Erythroblast (primary cell): ENCODE data around the gene UNC5A.

Source experiments
- DNase-seq, 2 experiments: peaks; one replicate each; lab custom pipeline; 2025; lab: John Stamatoyannopoulos, UW
- GATA1 ChIP-seq: IDR thresholded peaks from 2 replicates; pipeline ENCODE4 v1.6.1; 2011; ENCODE audit warnings: low read depth, mild to moderate bottlenecking, control low read depth, low read length, moderate library complexity
- POLR2A ChIP-seq: IDR thresholded peaks from 2 replicates; pipeline ENCODE4 v1.6.1; 2011; ENCODE audit warnings: mild to moderate bottlenecking, low read length

Gene UNC5A

GRCh38 chr5:176802116-176802784 is 8.1 kb upstream of the UNC5A start:
- TF ChIP-seq GATA1 = no peak
- DNase-seq = no peak

- no peak for DNase-seq
- TF ChIP-seq POLR2A (no peak), GATA1 (no peak)
Measured at GRCh38 chr5:176803068-176803942, 7.1 kb upstream of the UNC5A start.

GRCh38 chr5:176803943-176804498 is 6.3 kb upstream of the UNC5A start:
- no peak for TF ChIP-seq POLR2A
- TF ChIP-seq GATA1 = no peak
- peak; percentile 23 to 36 for DNase-seq

GRCh38 chr5:176806137-176806536 is 4.2 kb upstream of the UNC5A start:
- no peak for DNase-seq
- TF ChIP-seq GATA1 = no peak
- TF ChIP-seq POLR2A = no peak

- no peak for TF ChIP-seq GATA1
- TF ChIP-seq POLR2A = no peak
- no peak for DNase-seq
Measured at GRCh38 chr5:176809544-176810080, 747 bp upstream of the UNC5A start.

DNA sequence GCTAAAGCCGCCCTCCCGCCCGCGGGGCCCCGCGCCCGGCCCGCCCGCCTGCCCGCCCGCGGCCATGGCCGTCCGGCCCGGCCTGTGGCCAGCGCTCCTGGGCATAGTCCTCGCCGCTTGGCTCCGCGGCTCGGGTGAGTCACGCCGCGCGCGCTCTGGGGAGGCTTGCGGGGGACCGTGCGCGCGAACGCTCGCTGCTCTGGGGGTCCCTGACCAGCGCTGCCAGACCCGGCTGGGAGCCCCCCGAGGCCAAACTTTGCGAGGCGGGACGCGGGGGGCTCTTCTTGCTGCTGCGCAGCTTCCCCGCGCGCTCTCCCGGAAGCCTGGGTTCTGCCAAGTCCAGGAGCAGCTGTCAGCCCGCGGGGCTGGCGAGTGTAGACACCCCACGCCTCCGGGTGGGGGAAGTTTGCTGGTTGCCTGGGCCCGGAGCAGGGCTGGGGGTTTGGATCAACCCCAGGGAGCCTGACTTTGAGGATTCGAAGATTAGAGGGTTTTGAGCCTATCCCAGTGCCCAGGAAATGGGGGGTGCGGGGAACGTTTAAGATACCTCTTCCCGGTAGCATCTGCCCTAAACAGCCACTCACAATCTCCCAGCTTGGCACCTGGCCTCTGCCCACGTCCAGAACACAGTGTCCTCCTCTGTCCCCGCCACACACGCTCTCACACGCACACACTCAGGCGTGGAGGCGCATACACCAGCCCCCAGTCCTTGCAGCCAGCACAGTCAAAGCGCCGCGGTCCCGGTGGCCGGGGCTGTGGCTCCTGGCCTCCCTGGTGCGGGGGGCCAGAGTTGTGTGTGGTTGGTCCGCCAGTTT is 535 bp downstream of the UNC5A start:
- DNase-seq = no peak
- TF ChIP-seq POLR2A = no peak
- TF ChIP-seq GATA1 = no peak

- TF ChIP-seq GATA1 = no peak
- no peak for TF ChIP-seq POLR2A
- peak; percentile 25 to 35 for DNase-seq
Measured at GRCh38 chr5:176812269-176813259, 2.2 kb downstream of the UNC5A start.

DNA sequence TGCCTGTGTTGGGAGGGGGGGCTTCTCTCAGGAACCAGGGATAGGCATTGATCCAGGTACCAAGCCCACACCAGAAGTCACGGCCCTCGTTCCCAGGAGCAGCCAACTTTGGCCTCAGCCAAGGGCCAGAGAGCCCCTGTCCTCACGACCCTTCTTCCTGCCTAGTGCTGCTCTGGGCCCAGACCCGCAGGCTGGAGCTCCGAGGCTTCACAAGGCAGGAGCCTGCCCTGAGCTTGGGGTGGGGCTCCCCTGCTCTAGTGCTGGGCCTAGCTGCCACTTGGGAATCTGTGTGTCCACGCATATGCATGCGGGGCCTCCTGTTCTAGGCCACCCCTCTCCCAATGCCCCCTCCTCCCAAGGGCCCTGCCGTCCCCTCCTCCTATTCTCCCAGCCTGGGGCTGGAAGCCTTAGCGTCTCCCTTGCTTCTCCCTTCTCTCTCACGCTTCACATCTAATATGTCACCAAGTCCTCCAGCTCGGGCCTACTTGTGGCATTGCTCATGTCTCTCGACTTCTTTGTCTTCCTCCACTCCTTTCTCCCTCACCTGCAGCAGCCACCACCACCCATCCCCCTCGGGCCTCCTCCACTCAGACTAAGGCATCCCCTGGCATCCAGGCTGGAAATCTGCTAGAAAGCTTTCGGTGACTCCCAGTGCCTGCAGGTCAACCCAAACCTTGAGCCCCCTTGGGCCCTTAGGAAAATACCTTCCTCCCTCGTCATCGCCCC is 3.4 kb downstream of the UNC5A start:
- TF ChIP-seq GATA1 = no peak
- TF ChIP-seq POLR2A = no peak
- DNase-seq = no peak

GRCh38 chr5:176814313-176814685 is 3.9 kb downstream of the UNC5A start:
- TF ChIP-seq GATA1 = no peak
- no peak for TF ChIP-seq POLR2A
- no peak for DNase-seq

DNA sequence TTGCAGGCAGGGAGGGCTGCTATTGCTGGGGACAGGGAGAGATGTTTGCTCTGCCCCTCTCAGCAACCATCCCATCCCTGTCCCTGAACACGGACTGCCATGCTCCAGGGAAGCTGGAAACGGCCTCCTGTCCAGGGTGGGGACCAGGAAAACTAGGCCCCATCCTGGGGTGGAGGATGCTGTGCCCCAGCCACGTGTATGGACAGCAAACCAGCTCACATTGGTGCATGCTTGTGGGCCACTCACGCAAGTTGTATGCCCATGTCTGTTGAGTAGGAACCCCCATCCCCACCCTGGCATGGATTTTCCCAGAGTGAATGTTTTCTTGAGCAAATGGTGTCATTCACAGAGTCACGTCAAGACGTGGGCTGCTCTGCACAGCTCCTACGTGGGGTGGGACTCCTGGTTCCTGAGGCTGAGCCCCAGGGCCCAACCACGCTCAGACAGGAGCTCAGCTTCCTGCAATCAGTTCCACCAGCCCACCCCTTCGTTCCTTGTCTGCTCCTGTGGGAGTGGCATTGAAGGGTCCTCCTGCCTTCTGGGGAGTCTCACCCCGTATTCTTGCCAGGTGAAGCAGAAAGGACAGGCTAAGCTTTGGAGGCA is 4.6 kb downstream of the UNC5A start:
- TF ChIP-seq POLR2A = no peak
- TF ChIP-seq GATA1 = no peak
- DNase-seq = no peak

GRCh38 chr5:176816043-176816745 is 5.8 kb downstream of the UNC5A start:
- DNase-seq = no peak

More at GRCh38 chr5:176816043-176816745, 5.8 kb downstream of the UNC5A start:
- no peak for TF ChIP-seq POLR2A
- no peak for TF ChIP-seq GATA1
